IMR-90 (cell line): Measurements from ENCODE around the gene TNNI2. TPM values are rescaled to one million over a fixed set of nuclear protein-coding genes. Genes with fewer than 3 reads are reported as not detected.

Source experiments
- ATAC-seq: fragments of 200-7000 bp; cut with Tn5 transposase; 2 replicates; pipeline ENCODE4 v1.9.1; 2020; ENCODE audit warnings: low read depth, mild to moderate bottlenecking, moderate library complexity
- BruUV-seq: library from RNA; stranded (reverse); fragments of 400-500 nt; replicated peaks from 2 replicates; lab custom pipeline; 2021; lab: Mats Ljungman, UMichigan
- CTCF ChIA-PET: fragments of 300-600 bp; formaldehyde crosslinking; extraction: SDS; loops from one replicate; lab custom pipeline; 2021; ENCODE audit warnings: antibody characterized with exemption; lab: Yijun Ruan, JAX
- POLR2A ChIA-PET: fragments of 300-600 bp; sonication (Branson Sonifier 250); formaldehyde crosslinking; loops from one replicate; lab custom pipeline; 2022; ENCODE audit warnings: antibody characterized with exemption; ENCODE audit not compliant: unreplicated experiment; lab: Charles Lee
- DNase-seq: peaks from one replicate; pipeline ENCODE4 v3.0.0; 2013
- H2AFZ ChIP-seq: replicated peaks from 2 replicates; pipeline ENCODE3; 2013; ENCODE audit warnings: low read length, mild to moderate bottlenecking; ENCODE audit not compliant: poor library complexity
- H2AK5ac ChIP-seq: 2 replicates; pipeline ENCODE4 v1.6.1; 2013; ENCODE audit warnings: low read depth, low read length, inconsistent platforms
- H2AK9ac ChIP-seq: replicated peaks from 2 replicates; pipeline ENCODE3; 2013; ENCODE audit warnings: mild to moderate bottlenecking, low read depth, low read length, moderate library complexity; ENCODE audit not compliant: poor library complexity
- H2BK120ac ChIP-seq: 2 replicates; pipeline ENCODE4 v1.6.1; 2013; ENCODE audit warnings: low read depth, low read length, inconsistent platforms
- H2BK15ac ChIP-seq: 3 replicates; pipeline ENCODE4 v1.6.1; 2013; ENCODE audit warnings: low read depth, low read length, inconsistent platforms
- H2BK20ac ChIP-seq: 2 replicates; pipeline ENCODE4 v1.6.1; 2013; ENCODE audit warnings: low read depth, mild to moderate bottlenecking, inconsistent platforms, low read length, moderate library complexity
- H2BK5ac ChIP-seq: 2 replicates; pipeline ENCODE4 v1.6.1; 2013; ENCODE audit warnings: mild to moderate bottlenecking, low read depth, low read length, inconsistent platforms; ENCODE audit not compliant: poor library complexity, severe bottlenecking
- H3K14ac ChIP-seq: replicated peaks from 2 replicates; pipeline ENCODE4 v1.6.1; 2013; ENCODE audit warnings: low read depth, low read length, inconsistent platforms
- H3K18ac ChIP-seq: 2 replicates; pipeline ENCODE4 v1.6.1; 2013; ENCODE audit warnings: low read depth, low read length, control low read depth
- H3K23ac ChIP-seq: 2 replicates; pipeline ENCODE4 v1.6.1; 2013; ENCODE audit warnings: low read depth, low read length, inconsistent platforms
- H3K27ac ChIP-seq: 2 replicates; pipeline ENCODE4 v1.5.1; 2013; ENCODE audit warnings: mild to moderate bottlenecking, control low read depth, low read length; ENCODE audit not compliant: insufficient read depth
- H3K27me3 ChIP-seq: 2 replicates; pipeline ENCODE4 v1.6.1; 2013; ENCODE audit warnings: low read length; ENCODE audit not compliant: control insufficient read depth, insufficient read depth
- H3K36me3 ChIP-seq: 2 replicates; pipeline ENCODE4 v1.6.1; 2013; ENCODE audit warnings: low read length, mixed read lengths; ENCODE audit not compliant: control insufficient read depth, insufficient read depth
- H3K4ac ChIP-seq: 2 replicates; pipeline ENCODE4 v1.6.1; 2013; ENCODE audit warnings: low read depth, low read length, inconsistent platforms
- H3K4me1 ChIP-seq: 2 replicates; pipeline ENCODE4 v1.6.1; 2013; ENCODE audit warnings: low read length, mixed read lengths; ENCODE audit not compliant: control insufficient read depth, insufficient read depth
- H3K4me2 ChIP-seq: 2 replicates; pipeline ENCODE4 v1.6.1; 2013; ENCODE audit warnings: low read depth, mild to moderate bottlenecking, control low read depth, low read length, moderate library complexity
- H3K4me3 ChIP-seq: 2 replicates; pipeline ENCODE4 v1.5.1; 2013; ENCODE audit warnings: low read depth, mild to moderate bottlenecking, control low read depth, low read length, moderate library complexity; ENCODE audit not compliant: insufficient read depth
- H3K56ac ChIP-seq: 2 replicates; pipeline ENCODE4 v1.6.1; 2013; ENCODE audit warnings: low read length, inconsistent platforms; ENCODE audit not compliant: insufficient read depth; ENCODE audit errors: extremely low read depth
- H3K79me1 ChIP-seq, 2 experiments: 2 replicates each; pipeline ENCODE4 v1.6.1; 2013; ENCODE audit warnings: low read length in 2 of 2, inconsistent platforms in 1 of 2, low read depth in 1 of 2
- H3K9ac ChIP-seq: 2 replicates; pipeline ENCODE4 v1.6.1; 2013; ENCODE audit warnings: low read depth, low read length, control low read depth
- H3K9me1 ChIP-seq: 2 replicates; pipeline ENCODE4 v1.6.1; 2013; ENCODE audit warnings: low read length, inconsistent platforms; ENCODE audit not compliant: insufficient read depth
- H3K9me3 ChIP-seq: 2 replicates; pipeline ENCODE4 v1.6.1; 2013; ENCODE audit warnings: low read length; ENCODE audit not compliant: control insufficient read depth, insufficient read depth
- H4K20me1 ChIP-seq: 2 replicates; pipeline ENCODE4 v1.6.1; 2013; ENCODE audit warnings: low read length, inconsistent platforms; ENCODE audit not compliant: insufficient read depth
- H4K5ac ChIP-seq: 2 replicates; pipeline ENCODE4 v1.6.1; 2013; ENCODE audit warnings: mild to moderate bottlenecking, low read depth, low read length, control low read depth
- H4K8ac ChIP-seq, 2 experiments: 2 replicates each; pipeline ENCODE4 v1.6.1; 2013; ENCODE audit warnings: low read depth in 2 of 2, low read length in 2 of 2, control low read depth in 1 of 2, inconsistent platforms in 1 of 2
- H4K91ac ChIP-seq: 2 replicates; pipeline ENCODE4 v1.6.1; 2013; ENCODE audit warnings: low read depth, low read length, inconsistent platforms; ENCODE audit not compliant: insufficient read depth
- BHLHE40 ChIP-seq: fragments of 150-350 bp; IDR thresholded peaks from 2 replicates; pipeline ENCODE4 v1.6.1; 2016; ENCODE audit warnings: mild to moderate bottlenecking, low read depth, low read length
- FOS ChIP-seq: fragments of 150-350 bp; IDR thresholded peaks from 2 replicates; pipeline ENCODE4 v1.6.1; 2016; ENCODE audit warnings: low read depth, low read length
- MAFK ChIP-seq: IDR thresholded peaks from 2 replicates; pipeline ENCODE4 v1.6.1; 2012; ENCODE audit warnings: low read depth, low read length, improper control_type of control experiment
- MAZ ChIP-seq: IDR thresholded peaks from 2 replicates; pipeline ENCODE4 v1.6.1; 2012; ENCODE audit warnings: low read depth, mild to moderate bottlenecking, low read length, improper control_type of control experiment, moderate library complexity, borderline replicate concordance
- NFE2L2 ChIP-seq: fragments of 150-350 bp; IDR thresholded peaks from 2 replicates; pipeline ENCODE4 v1.6.1; 2016; ENCODE audit warnings: low read depth, mild to moderate bottlenecking, low read length
- POLR2A ChIP-seq: IDR thresholded peaks from 2 replicates; pipeline ENCODE4 v1.6.1; 2012; ENCODE audit warnings: mild to moderate bottlenecking, low read depth, low read length
- RAD21 ChIP-seq: IDR thresholded peaks from 2 replicates; pipeline ENCODE4 v1.6.1; 2012; ENCODE audit warnings: low read length, improper control_type of control experiment
- RCOR1 ChIP-seq: IDR thresholded peaks from 2 replicates; pipeline ENCODE4 v1.6.1; 2012; ENCODE audit warnings: mild to moderate bottlenecking, low read length, improper control_type of control experiment; ENCODE audit not compliant: insufficient replicate concordance
- RFX5 ChIP-seq: IDR thresholded peaks from 2 replicates; pipeline ENCODE4 v1.8.0; 2012; ENCODE audit warnings: low read depth, mild to moderate bottlenecking, low read length, moderate library complexity
- SMC3 ChIP-seq: fragments of 150-350 bp; IDR thresholded peaks from 2 replicates; pipeline ENCODE4 v1.6.1; 2016; ENCODE audit warnings: low read depth, mild to moderate bottlenecking, antibody characterized with exemption, low read length, moderate library complexity
- USF2 ChIP-seq: fragments of 150-350 bp; IDR thresholded peaks from 2 replicates; pipeline ENCODE4 v1.6.1; 2017; ENCODE audit warnings: mild to moderate bottlenecking, antibody characterized with exemption, low read length, low read depth
- WGBS, 2 experiments: methylation state at CpG; one replicate each; pipeline versions ENCODE4 v1.1.5 to v1.1.7; 2013; ENCODE audit warnings: missing lambda C conversion rate in 2 of 2; ENCODE audit not compliant: insufficient read length in 1 of 2; ENCODE audit errors: extremely low coverage in 2 of 2; 5-methylcytosine and 5-hydroxymethylcytosine counted together
- dilution Hi-C: fragments of 300-500 bp; cut with HindIII; formaldehyde crosslinking; loops from one replicate; pipeline ENCODE4 v1.14.3; 2018; ENCODE audit warnings: low sequenced_read_pairs; ENCODE audit not compliant: unreplicated experiment
- in situ Hi-C: fragments of 300-500 bp; cut with MboI; formaldehyde crosslinking; loops from 3 replicates; pipeline ENCODE4 v1.14.3; 2019; ENCODE audit warnings: low sequenced_read_pairs, inconsistent platforms, mixed read lengths
- intact Hi-C: fragments of 100-400 bp; cut with micrococcal nuclease; formaldehyde crosslinking; loops from 2 replicates; pipeline ENCODE4 v1.10.0; 2022
- polyA plus RNA-seq, 3 experiments: library from polyadenylated mRNA; depleted of rRNA; stranded (reverse); fragments of >200 nt; gene quantifications; 2 replicates each; pipeline ENCODE4 v1.2.3, GENCODE V29; 2012; ENCODE audit warnings: low replicate concordance in 1 of 3
- total RNA-seq: library from RNA; depleted of rRNA; stranded (reverse); fragments of >200 nt; gene quantifications from 2 replicates; pipeline ENCODE4 v1.2.3, GENCODE V29; 2012
- TF ChIP-seq, protein P1 (sequence below): fragments of 150-350 bp; IDR thresholded peaks from 2 replicates; pipeline ENCODE4 v1.6.1; 2016; ENCODE audit warnings: low read depth, mild to moderate bottlenecking, low read length, moderate library complexity, borderline replicate concordance
- TF ChIP-seq, protein P2 (sequence below): conservative IDR thresholded peaks from 2 replicates; pipeline ENCODE4 v1.5.1; 2012; ENCODE audit warnings: mild to moderate bottlenecking, low read depth, low read length, improper control_type of control experiment

The TNNI2 gene
- total and polyA plus RNA-seq, 2 of the 4 experiments (the other 2 are of a cell fraction), result not detected

- Histone ChIP-seq H2AK9ac (no peak within 1 kb of the TSS), H4K91ac (no peak within 1 kb of the TSS), H3K36me3 (no peaks in the 10 kb centered on the region), H3K56ac (no peak within 1 kb of the TSS), H2AFZ (no peak within 1 kb of the TSS), H3K27me3 (peaks cover 14% of the 10 kb centered on the region; the same call in 1 of the 2 replicates), H2BK20ac (no peak within 1 kb of the TSS), H3K23ac (no peak within 1 kb of the TSS), H3K14ac (no peak within 1 kb of the TSS), H4K5ac (no peak within 1 kb of the TSS), H2BK5ac (no peak within 1 kb of the TSS), H2BK120ac (no peak within 1 kb of the TSS), H3K18ac (no peak within 1 kb of the TSS), H3K9ac (no peak within 1 kb of the TSS), H4K8ac (no peak within 1 kb of the TSS), H3K79me1 (no peaks in the 10 kb centered on the region), H3K9me1 (no peaks in the 10 kb centered on the region), H3K9me3 (no peaks in the 10 kb centered on the region), H2BK15ac (no peak within 1 kb of the TSS), H3K4me2 (no peak within 1 kb of the TSS), H3K27ac (no peak within 1 kb of the TSS), H4K20me1 (no peaks in the 10 kb centered on the region), H2AK5ac (no peak within 1 kb of the TSS), H3K4me3 (no peak within 1 kb of the TSS), H3K4me1 (peaks cover 2% of the 10 kb centered on the region; the same call in 1 of the 2 replicates), H3K4ac (no peak within 1 kb of the TSS)
- dilution Hi-C loops (no loop called here), in situ Hi-C loops (no loop called here), intact Hi-C loops (no loop called here)
- WGBS, 2 experiments, result 81% methylated on average over 10 of the region's 26 CpGs; no CpG with 5 or more reads in 1 of the 2 experiments
- DNase-seq (no peak), ATAC-seq (no peak)
- no peak for TF ChIP-seq RAD21
- no peak for TF ChIP-seq MAFK
- no peak for TF ChIP-seq MAZ
- no peak for TF ChIP-seq POLR2A
- TF ChIP-seq, protein P1, sequence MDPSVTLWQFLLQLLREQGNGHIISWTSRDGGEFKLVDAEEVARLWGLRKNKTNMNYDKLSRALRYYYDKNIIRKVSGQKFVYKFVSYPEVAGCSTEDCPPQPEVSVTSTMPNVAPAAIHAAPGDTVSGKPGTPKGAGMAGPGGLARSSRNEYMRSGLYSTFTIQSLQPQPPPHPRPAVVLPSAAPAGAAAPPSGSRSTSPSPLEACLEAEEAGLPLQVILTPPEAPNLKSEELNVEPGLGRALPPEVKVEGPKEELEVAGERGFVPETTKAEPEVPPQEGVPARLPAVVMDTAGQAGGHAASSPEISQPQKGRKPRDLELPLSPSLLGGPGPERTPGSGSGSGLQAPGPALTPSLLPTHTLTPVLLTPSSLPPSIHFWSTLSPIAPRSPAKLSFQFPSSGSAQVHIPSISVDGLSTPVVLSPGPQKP, result no peak
- TF ChIP-seq FOS, result no peak
- TF ChIP-seq SMC3, result no peak
- no peak for TF ChIP-seq NFE2L2
- TF ChIP-seq RFX5, result no peak
- TF ChIP-seq, protein P2, sequence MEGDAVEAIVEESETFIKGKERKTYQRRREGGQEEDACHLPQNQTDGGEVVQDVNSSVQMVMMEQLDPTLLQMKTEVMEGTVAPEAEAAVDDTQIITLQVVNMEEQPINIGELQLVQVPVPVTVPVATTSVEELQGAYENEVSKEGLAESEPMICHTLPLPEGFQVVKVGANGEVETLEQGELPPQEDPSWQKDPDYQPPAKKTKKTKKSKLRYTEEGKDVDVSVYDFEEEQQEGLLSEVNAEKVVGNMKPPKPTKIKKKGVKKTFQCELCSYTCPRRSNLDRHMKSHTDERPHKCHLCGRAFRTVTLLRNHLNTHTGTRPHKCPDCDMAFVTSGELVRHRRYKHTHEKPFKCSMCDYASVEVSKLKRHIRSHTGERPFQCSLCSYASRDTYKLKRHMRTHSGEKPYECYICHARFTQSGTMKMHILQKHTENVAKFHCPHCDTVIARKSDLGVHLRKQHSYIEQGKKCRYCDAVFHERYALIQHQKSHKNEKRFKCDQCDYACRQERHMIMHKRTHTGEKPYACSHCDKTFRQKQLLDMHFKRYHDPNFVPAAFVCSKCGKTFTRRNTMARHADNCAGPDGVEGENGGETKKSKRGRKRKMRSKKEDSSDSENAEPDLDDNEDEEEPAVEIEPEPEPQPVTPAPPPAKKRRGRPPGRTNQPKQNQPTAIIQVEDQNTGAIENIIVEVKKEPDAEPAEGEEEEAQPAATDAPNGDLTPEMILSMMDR, result no peak
- TF ChIP-seq RCOR1, result no peak
- no peak for TF ChIP-seq USF2
- no peak for TF ChIP-seq BHLHE40
- CTCF ChIA-PET, result interaction anchor here (3.9 kb wide), 1 partner anchor 141 kb away, joined by 54 read pairs; no protein-coding TSS in a partner anchor
- POLR2A ChIA-PET, result no interaction called here
- BruUV-seq, result no TSS peak
Measured at GRCh38 chr11:1834779-1835670, 3.8 kb upstream of the TNNI2 start, which contains the start of gene SYT8. SYT8 (plus strand) TSS chr11:1834990; CDS start chr11:1835106, 116 bp downstream.
